ENCODE results near the gene POLR1A. TPM values are rescaled to one million over a fixed set of nuclear protein-coding genes. Genes with fewer than 3 reads are reported as not detected.
A peak's percentile ranks its signal among the peaks of the same experiment; 100 is the strongest.

Gene POLR1A
- total RNA-seq, 4 donors from 2014 or later, result 11.8 to 20.2 (median 16.2) TPM

DNA sequence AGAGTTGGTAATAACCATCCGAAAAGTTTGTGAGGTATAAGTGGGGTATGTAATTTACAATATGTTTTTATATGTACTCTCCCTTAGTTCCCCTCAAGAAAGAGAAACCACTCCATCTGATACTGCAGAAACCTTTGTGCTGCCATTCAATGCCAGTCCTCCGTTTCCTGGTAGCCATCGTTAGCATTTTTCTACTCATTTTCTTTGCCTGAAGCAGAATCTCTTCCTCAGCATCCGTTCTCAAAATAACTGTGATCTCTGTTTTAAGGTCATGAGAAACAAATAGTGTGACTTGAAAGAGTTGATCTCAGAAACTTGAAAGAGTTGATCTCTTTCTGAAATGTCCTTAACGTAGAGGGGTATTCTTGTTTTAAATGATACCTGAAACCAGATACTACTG lies 1.3 kb upstream of the POLR1A start:
- intact Hi-C loops (cut with DNase I), result no loop called here
- TF ChIP-seq, protein P1, sequence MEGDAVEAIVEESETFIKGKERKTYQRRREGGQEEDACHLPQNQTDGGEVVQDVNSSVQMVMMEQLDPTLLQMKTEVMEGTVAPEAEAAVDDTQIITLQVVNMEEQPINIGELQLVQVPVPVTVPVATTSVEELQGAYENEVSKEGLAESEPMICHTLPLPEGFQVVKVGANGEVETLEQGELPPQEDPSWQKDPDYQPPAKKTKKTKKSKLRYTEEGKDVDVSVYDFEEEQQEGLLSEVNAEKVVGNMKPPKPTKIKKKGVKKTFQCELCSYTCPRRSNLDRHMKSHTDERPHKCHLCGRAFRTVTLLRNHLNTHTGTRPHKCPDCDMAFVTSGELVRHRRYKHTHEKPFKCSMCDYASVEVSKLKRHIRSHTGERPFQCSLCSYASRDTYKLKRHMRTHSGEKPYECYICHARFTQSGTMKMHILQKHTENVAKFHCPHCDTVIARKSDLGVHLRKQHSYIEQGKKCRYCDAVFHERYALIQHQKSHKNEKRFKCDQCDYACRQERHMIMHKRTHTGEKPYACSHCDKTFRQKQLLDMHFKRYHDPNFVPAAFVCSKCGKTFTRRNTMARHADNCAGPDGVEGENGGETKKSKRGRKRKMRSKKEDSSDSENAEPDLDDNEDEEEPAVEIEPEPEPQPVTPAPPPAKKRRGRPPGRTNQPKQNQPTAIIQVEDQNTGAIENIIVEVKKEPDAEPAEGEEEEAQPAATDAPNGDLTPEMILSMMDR (IDR thresholded peaks at IDR 0.05), result no peak
- TF ChIP-seq POLR2A (IDR thresholded peaks at IDR 0.05), result no peak
- H3K4me1 ChIP-seq, result peaks cover 11 to 41% (median 15%) of the 10 kb centered on the region in 3 donors
- H3K27ac ChIP-seq, result peak overlapping the region in 3 of 4 donors; percentile 67 to 91 (median 88)
- H3K27me3 ChIP-seq, result no peaks in the 10 kb centered on the region
- H3K4me3 ChIP-seq, result peak overlapping the region; percentile 69 to 96 (median 85)
- 7 to 9% methylated on average over 5 of the region's 5 CpGs for WGBS, 2 donors
- peaks cover 7 to 50% (median 8%) of the 10 kb centered on the region in 3 donors for H3K36me3 ChIP-seq
- DNase-seq, result no peak
- H3K9me3 ChIP-seq, result no peaks in the 10 kb centered on the region

DNA sequence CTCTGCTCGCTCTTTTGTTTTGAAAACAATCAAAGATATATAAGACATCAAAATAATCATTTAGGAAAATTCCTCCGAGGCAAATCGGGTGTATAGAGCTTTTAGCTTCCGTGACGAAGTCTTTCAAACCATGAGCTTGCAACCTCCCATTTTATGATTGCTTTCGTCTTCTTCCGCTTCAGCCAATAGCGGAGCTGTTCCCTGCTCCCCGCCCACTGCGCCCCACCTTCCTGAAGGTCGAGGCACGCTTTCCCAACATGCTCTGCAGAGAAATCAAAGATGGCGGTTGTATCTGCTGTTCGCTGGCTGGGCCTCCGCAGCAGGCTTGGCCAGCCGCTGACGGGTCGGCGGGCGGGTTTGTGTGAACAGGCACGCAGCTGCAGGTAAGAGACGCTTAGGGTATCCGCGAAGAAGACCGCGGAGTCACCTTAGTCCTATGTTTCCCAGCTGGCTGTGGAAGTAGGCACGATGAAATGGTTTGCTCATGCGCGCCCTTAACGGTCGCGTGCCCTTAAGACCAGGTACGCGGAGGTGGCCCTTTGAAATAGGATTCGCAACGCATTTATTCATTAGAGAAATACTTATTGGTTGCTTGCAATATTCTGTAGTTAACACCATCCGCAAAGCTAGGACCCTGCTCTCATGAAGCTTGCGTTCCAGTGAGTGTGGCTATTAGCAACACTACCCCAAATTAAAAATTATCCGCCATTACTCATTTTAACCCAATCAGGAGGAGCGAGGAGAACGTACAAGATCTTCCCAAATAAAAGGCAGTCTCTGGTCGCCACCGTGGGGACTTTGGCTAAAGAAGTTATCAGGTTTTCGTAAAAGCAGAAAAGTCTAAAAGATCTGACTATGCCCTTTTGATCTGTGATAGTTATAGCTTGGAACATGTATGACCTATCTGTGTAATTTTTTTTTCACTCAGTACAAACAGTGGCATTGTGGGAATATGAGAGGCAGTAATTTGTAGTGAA lies 571 bp upstream of the POLR1A start, which contains the start of gene PTCD3:
Gene PTCD3, plus strand, starts transcription at position 267 of the 977 bp plus-strand sequence. Its CDS starts 13 bp downstream, at position 280.
- 0% methylated on average over 19 to 25 of the region's 44 CpGs for WGBS, 2 donors
- Histone ChIP-seq H3K27ac (peak within 1 kb of the TSS; percentile 67 to 91 (median 89)), H3K4me1 (peaks cover 11 to 41% (median 15%) of the 10 kb centered on the region in 3 donors), H3K9me3 (no peaks in the 10 kb centered on the region), H3K4me3 (peak within 1 kb of the TSS; percentile 69 to 96 (median 85)), H3K36me3 (peaks cover 7 to 50% (median 8%) of the 10 kb centered on the region in 3 donors), H3K27me3 (no peaks in the 10 kb centered on the region)
- TF ChIP-seq POLR2A (IDR thresholded peaks at IDR 0.05), result peak in 2 of 4 donors; percentile 38 to 64
- TF ChIP-seq, protein P1 (IDR thresholded peaks at IDR 0.05), result no peak
- intact Hi-C loops (cut with DNase I), result no loop called here
- DNase-seq, result peak; percentile 72

- Histone ChIP-seq H3K27ac (no peak overlapping the region), H3K9me3 (no peaks in the 10 kb centered on the region), H3K4me1 (peaks cover 11 to 28% (median 14%) of the 10 kb centered on the region in 3 donors), H3K36me3 (peaks cover 3 to 59% (median 11%) of the 10 kb centered on the region in 3 donors), H3K4me3 (no peak overlapping the region), H3K27me3 (no peaks in the 10 kb centered on the region)
- TF ChIP-seq, protein P1 (IDR thresholded peaks at IDR 0.05), result no peak
- no peak for TF ChIP-seq POLR2A (IDR thresholded peaks at IDR 0.05)
- intact Hi-C loops (cut with DNase I), result no loop called here
- DNase-seq, result no peak
Measured at GRCh38 chr2:86102157-86102556, 3.5 kb downstream of the POLR1A start.

- intact Hi-C loops (cut with DNase I), result no loop called here
- DNase-seq, result no peak
- no peak for TF ChIP-seq POLR2A (IDR thresholded peaks at IDR 0.05)
- TF ChIP-seq, protein P1 (IDR thresholded peaks at IDR 0.05), result no peak
- 84 to 90% methylated on average over 1 of the region's 1 CpG for WGBS, 2 donors
- Histone ChIP-seq H3K27me3 (no peaks in the 10 kb centered on the region), H3K4me3 (no peak overlapping the region), H3K27ac (no peak overlapping the region), H3K9me3 (no peaks in the 10 kb centered on the region), H3K36me3 (peaks cover 3 to 97% (median 25%) of the 10 kb centered on the region in 3 donors), H3K4me1 (no peaks in the 10 kb centered on the region)
Measured at GRCh38 chr2:86097913-86098312, 7.8 kb downstream of the POLR1A start.
